ENCODE results near the gene ZNF430.
A peak's percentile ranks its signal among the peaks of the same experiment; 100 is the strongest.

DNA sequence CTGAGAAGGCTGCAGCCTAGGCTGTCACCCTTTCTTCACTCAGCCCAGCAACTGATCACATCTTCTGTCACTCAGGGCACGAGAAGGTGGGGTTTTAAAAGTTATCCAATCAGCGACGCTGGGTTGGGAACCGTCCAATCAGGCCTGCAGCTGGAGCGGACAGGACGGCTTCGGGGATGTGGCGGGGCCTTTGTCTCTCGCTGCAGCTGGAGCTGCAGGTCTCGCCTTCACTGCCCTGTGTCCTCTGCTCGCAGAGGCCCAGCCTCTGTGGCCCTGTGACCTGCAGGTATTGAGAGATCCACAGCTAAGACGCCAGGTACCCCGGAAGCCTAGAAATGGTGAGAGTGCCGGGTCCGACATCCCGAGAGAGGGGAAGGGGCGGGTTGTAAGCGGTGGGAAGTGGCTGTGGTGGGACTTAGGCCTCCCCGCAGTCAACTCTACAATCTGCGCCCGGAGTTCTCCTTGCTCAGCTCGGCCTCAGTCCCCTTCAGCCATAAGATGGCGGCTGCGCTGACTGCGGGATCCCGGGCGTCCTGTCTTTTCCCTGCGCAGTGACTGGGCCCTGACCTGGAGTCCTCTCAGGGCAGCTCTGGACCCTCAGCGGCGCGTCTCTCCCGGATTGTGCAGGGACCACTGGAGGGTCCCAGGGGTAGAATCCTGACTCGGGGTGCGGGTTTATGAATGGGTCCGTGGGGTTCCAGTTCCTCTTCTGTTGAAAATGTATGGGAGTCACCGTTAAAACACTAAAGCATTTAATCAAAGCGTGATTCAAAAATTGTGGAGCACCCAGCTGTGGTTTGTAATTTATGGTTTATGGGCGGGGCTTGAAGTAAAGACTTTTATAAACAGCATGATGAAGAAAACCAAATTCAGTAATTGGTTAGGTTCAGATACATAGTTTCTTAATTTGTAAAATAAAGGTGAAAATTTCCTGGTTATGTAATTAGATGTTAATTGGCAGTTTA lies 61.8 kb downstream of the ZNF430 start, which contains the start of gene ZNF714:
- peak in 1 of 3 donors; percentile 37 for TF ChIP-seq POLR2A (IDR thresholded peaks at IDR 0.05)
- peak in 1 of 11 experiments; percentile 6 for TF ChIP-seq CTCF (IDR thresholded peaks at IDR 0.05 in 8 of 11, conservative IDR thresholded peaks at IDR 0.05 in 3 of 11)
- TF ChIP-seq POLR2AphosphoS5 (IDR thresholded peaks at IDR 0.05) = peak; percentile 56 to 88 (median 87)
